HepG2 (cell line): ENCODE results near the gene AQP7. TPM values are rescaled to one million over a fixed set of nuclear protein-coding genes. Genes with fewer than 3 reads are reported as not detected.

Experiments
- FOXJ3 ChIP-seq: sonication (generic); formaldehyde crosslinking; IDR thresholded peaks from 2 replicates; pipeline ENCODE4 v1.4.0; 2020; ENCODE audit warnings: missing genetic modification reagents, mild to moderate bottlenecking, borderline replicate concordance
- HNRNPL ChIP-seq: fragments of 200-400 bp; formaldehyde crosslinking; IDR thresholded peaks from 2 replicates; pipeline ENCODE4 v1.6.1; 2017; ENCODE audit warnings: mild to moderate bottlenecking, low read depth, low read length
- MIER2 ChIP-seq: IDR thresholded peaks from 2 replicates; pipeline ENCODE4 v1.6.1; 2016; ENCODE audit warnings: missing biosample characterization, missing genetic modification reagents
- MXI1 ChIP-seq: IDR thresholded peaks from 3 replicates; pipeline ENCODE4 v1.6.1; 2012; ENCODE audit warnings: low read depth, low read length, inconsistent platforms, borderline replicate concordance
- NCOA5 ChIP-seq: sonication (generic); formaldehyde crosslinking; IDR thresholded peaks from 2 replicates; pipeline ENCODE4 v1.4.0; 2020; ENCODE audit warnings: missing genetic modification reagents
- PAWR ChIP-seq: sonication (generic); formaldehyde crosslinking; IDR thresholded peaks from 2 replicates; pipeline ENCODE4 v1.4.0; 2020; ENCODE audit warnings: missing genetic modification reagents, mild to moderate bottlenecking, borderline replicate concordance
- PHF21A ChIP-seq: sonication (generic); formaldehyde crosslinking; IDR thresholded peaks from 2 replicates; pipeline ENCODE4 v1.5.0; 2020; ENCODE audit warnings: mild to moderate bottlenecking, missing genetic modification reagents
- POGZ ChIP-seq: sonication (generic); formaldehyde crosslinking; IDR thresholded peaks from 2 replicates; pipeline ENCODE4 v1.4.0; 2020; ENCODE audit warnings: mild to moderate bottlenecking, missing genetic modification reagents
- REXO4 ChIP-seq: sonication (generic); formaldehyde crosslinking; IDR thresholded peaks from 2 replicates; pipeline ENCODE4 v1.8.0; 2022; ENCODE audit warnings: missing genetic modification reagents, mild to moderate bottlenecking, borderline replicate concordance
- SP1 ChIP-seq, 2 experiments: fragments of 450-650 bp in 1 of 2; sonication (generic) in 1 of 2; formaldehyde crosslinking in 1 of 2; IDR thresholded peaks; 2 replicates each; pipeline versions ENCODE4 v1.4.0 to v1.6.1; 2016 to 2020; ENCODE audit warnings: missing genetic modification reagents in 1 of 2
- ZBTB7B ChIP-seq: sonication (generic); formaldehyde crosslinking; IDR thresholded peaks from 2 replicates; pipeline ENCODE4 v1.4.0; 2020; ENCODE audit warnings: missing genetic modification reagents
- ZNF251 ChIP-seq: sonication (generic); formaldehyde crosslinking; IDR thresholded peaks from 2 replicates; pipeline ENCODE4 v1.9.0; 2021; ENCODE audit warnings: mild to moderate bottlenecking, missing genetic modification reagents
- ZNF296 ChIP-seq: sonication (generic); formaldehyde crosslinking; conservative IDR thresholded peaks from 2 replicates; pipeline ENCODE4 v1.5.0; 2020; ENCODE audit warnings: mild to moderate bottlenecking, missing genetic modification reagents
- ZNF772 ChIP-seq: sonication (generic); formaldehyde crosslinking; IDR thresholded peaks from 2 replicates; pipeline ENCODE4 v1.5.0; 2020; ENCODE audit warnings: mild to moderate bottlenecking, missing genetic modification reagents
- ZNF788 ChIP-seq: sonication (generic); formaldehyde crosslinking; IDR thresholded peaks from 2 replicates; pipeline ENCODE4 v1.5.0; 2020; ENCODE audit warnings: mild to moderate bottlenecking, missing genetic modification reagents, borderline replicate concordance
- polyA plus RNA-seq, 8 experiments: library from polyadenylated mRNA; depleted of rRNA in 3 of 8; stranded (reverse) in 7 of 8; unstranded in 1 of 8; fragments of >200 nt; fragmentation: Illumina TruSeq in 4 of 8; extraction: Trizol in 4 of 8; gene quantifications; 2 replicates each; pipeline versions ENCODE4 v1.2.1 to v1.2.3, GENCODE V29; 2011 to 2016; ENCODE audit warnings: low read depth in 4 of 8, missing spikeins in 1 of 8, mixed read lengths in 1 of 8; ENCODE audit not compliant: insufficient read depth in 1 of 8
- total RNA-seq, 5 experiments: library from RNA; depleted of rRNA; stranded (reverse); fragments of >200 nt; fragmentation: Illumina TruSeq; extraction: Trizol; gene quantifications; 2 replicates each; pipeline ENCODE4 v1.2.3, GENCODE V29; 2016; ENCODE audit warnings: low read depth in 1 of 5
- TF ChIP-seq, protein P1 (sequence below): sonication (generic); formaldehyde crosslinking; IDR thresholded peaks from 2 replicates; pipeline ENCODE4 v1.5.1; 2020; ENCODE audit warnings: mild to moderate bottlenecking, moderate library complexity, missing genetic modification reagents
- TF ChIP-seq, protein P2 (sequence below): sonication (generic); formaldehyde crosslinking; IDR thresholded peaks from 2 replicates; pipeline ENCODE4 v1.5.0; 2020; ENCODE audit warnings: missing genetic modification reagents, mild to moderate bottlenecking, borderline replicate concordance
- TF ChIP-seq, protein P3 (sequence below): sonication (generic); formaldehyde crosslinking; conservative IDR thresholded peaks from 2 replicates; pipeline ENCODE4 v1.8.0; 2022; ENCODE audit warnings: mild to moderate bottlenecking, moderate library complexity, missing genetic modification reagents
- TF ChIP-seq, protein P4 (sequence below): sonication (generic); formaldehyde crosslinking; IDR thresholded peaks from 2 replicates; pipeline ENCODE4 v1.8.1; 2023; ENCODE audit warnings: mild to moderate bottlenecking, moderate library complexity, missing genetic modification reagents
- TF ChIP-seq, protein P5 (sequence below): sonication (generic); formaldehyde crosslinking; conservative IDR thresholded peaks from 2 replicates; pipeline ENCODE4 v1.8.1; 2023; ENCODE audit warnings: missing genetic modification reagents
- TF ChIP-seq, protein P6 (sequence below): sonication (generic); formaldehyde crosslinking; IDR thresholded peaks from 2 replicates; pipeline ENCODE4 v1.8.0; 2022; ENCODE audit warnings: missing genetic modification reagents, mild to moderate bottlenecking, moderate library complexity, borderline replicate concordance

The AQP7 gene
- total and polyA plus RNA-seq, 2 of the 13 experiments (the other 11 are each of a cell fraction or from before 2014, with no cell fraction given): 1.9 to 2.1 TPM

DNA sequence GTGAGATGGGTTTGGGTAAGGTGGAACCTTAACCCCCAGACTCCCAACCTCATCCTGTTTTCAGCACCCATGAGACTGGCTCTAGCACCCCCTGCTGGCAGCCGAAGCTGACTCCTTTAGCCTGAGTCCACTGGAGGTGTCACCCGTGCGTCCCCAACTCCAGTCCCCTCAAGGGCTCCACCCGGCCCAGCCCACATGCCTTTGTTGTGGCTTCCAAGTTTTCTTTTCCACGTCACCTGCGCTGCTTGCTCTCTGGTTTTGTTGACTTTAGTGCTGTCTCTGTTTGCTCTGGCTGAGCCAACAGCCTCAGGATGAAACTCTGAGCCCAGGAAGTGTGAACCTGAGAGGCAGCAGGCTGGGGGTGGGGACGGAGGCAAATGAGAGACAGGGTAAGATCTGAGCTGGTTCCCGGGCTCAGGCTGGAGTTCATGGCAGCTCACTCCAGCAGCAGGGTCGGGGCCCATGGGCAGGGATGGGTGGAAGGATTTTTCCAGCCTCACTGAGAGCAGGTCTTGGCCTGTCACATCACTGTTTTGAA, 13.2 kb upstream of the AQP7 start (continued):
- TF ChIP-seq, protein P1, sequence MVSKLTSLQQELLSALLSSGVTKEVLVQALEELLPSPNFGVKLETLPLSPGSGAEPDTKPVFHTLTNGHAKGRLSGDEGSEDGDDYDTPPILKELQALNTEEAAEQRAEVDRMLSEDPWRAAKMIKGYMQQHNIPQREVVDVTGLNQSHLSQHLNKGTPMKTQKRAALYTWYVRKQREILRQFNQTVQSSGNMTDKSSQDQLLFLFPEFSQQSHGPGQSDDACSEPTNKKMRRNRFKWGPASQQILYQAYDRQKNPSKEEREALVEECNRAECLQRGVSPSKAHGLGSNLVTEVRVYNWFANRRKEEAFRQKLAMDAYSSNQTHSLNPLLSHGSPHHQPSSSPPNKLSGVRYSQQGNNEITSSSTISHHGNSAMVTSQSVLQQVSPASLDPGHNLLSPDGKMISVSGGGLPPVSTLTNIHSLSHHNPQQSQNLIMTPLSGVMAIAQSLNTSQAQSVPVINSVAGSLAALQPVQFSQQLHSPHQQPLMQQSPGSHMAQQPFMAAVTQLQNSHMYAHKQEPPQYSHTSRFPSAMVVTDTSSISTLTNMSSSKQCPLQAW (CRISPR knock-in tag): peak; percentile 99
- TF ChIP-seq SP1 (IDR thresholded peaks at IDR 0.05): no peak
- TF ChIP-seq SP1 (CRISPR knock-in tag; IDR thresholded peaks at IDR 0.05): peak; percentile 72
- TF ChIP-seq, protein P2, sequence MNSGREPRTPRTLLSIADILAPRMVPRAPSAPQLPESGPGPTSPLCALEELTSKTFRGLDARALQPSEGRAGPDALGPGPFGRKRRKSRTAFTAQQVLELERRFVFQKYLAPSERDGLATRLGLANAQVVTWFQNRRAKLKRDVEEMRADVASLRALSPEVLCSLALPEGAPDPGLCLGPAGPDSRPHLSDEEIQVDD (CRISPR knock-in tag): no peak
- peak; percentile 99 for TF ChIP-seq ZNF772
- TF ChIP-seq ZNF788 (CRISPR knock-in tag): peak; percentile 97; the same call in 1 of the 2 replicates
- peak; percentile 91 for TF ChIP-seq POGZ (CRISPR knock-in tag)
- TF ChIP-seq, protein P3, sequence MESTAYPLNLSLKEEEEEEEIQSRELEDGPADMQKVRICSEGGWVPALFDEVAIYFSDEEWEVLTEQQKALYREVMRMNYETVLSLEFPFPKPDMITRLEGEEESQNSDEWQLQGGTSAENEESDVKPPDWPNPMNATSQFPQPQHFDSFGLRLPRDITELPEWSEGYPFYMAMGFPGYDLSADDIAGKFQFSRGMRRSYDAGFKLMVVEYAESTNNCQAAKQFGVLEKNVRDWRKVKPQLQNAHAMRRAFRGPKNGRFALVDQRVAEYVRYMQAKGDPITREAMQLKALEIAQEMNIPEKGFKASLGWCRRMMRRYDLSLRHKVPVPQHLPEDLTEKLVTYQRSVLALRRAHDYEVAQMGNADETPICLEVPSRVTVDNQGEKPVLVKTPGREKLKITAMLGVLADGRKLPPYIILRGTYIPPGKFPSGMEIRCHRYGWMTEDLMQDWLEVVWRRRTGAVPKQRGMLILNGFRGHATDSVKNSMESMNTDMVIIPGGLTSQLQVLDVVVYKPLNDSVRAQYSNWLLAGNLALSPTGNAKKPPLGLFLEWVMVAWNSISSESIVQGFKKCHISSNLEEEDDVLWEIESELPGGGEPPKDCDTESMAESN (CRISPR knock-in tag): peak; percentile 96
- TF ChIP-seq HNRNPL: 0 out of 2 replicates have a peak, but pooled peaks have one; percentile 49
- no peak for TF ChIP-seq ZNF296
- TF ChIP-seq, protein P4, sequence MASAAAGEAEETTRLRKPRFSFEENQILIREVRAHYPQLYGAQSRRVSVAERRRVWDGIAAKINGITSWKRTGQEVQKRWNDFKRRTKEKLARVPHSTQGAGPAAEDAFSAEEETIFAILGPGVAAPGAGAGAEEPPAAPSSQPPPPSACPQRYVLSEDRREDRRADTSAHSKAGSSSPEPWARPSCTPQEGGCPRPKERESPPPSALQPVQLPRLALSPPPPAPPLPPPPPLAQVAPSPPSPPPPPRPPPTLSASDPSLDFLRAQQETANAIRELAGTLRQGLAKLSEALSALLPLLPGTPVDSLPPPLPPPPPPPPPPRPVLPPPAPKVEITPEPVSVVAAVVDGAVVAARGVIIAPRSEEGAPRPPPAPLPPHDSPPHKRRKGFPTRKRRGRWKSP (CRISPR knock-in tag): peak; percentile 94
- TF ChIP-seq, protein P5, sequence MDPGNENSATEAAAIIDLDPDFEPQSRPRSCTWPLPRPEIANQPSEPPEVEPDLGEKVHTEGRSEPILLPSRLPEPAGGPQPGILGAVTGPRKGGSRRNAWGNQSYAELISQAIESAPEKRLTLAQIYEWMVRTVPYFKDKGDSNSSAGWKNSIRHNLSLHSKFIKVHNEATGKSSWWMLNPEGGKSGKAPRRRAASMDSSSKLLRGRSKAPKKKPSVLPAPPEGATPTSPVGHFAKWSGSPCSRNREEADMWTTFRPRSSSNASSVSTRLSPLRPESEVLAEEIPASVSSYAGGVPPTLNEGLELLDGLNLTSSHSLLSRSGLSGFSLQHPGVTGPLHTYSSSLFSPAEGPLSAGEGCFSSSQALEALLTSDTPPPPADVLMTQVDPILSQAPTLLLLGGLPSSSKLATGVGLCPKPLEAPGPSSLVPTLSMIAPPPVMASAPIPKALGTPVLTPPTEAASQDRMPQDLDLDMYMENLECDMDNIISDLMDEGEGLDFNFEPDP (CRISPR knock-in tag): no peak
- TF ChIP-seq, protein P6, sequence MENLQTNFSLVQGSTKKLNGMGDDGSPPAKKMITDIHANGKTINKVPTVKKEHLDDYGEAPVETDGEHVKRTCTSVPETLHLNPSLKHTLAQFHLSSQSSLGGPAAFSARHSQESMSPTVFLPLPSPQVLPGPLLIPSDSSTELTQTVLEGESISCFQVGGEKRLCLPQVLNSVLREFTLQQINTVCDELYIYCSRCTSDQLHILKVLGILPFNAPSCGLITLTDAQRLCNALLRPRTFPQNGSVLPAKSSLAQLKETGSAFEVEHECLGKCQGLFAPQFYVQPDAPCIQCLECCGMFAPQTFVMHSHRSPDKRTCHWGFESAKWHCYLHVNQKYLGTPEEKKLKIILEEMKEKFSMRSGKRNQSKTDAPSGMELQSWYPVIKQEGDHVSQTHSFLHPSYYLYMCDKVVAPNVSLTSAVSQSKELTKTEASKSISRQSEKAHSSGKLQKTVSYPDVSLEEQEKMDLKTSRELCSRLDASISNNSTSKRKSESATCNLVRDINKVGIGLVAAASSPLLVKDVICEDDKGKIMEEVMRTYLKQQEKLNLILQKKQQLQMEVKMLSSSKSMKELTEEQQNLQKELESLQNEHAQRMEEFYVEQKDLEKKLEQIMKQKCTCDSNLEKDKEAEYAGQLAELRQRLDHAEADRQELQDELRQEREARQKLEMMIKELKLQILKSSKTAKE (CRISPR knock-in tag): peak; percentile 99
- TF ChIP-seq NCOA5 (CRISPR knock-in tag): no peak
- TF ChIP-seq ZBTB7B (CRISPR knock-in tag): peak; percentile 90; the same call in 1 of the 2 replicates
- TF ChIP-seq PHF21A (CRISPR knock-in tag): peak; percentile 98
- peak; percentile 85; the same call in 2 of the 3 replicates for TF ChIP-seq MXI1
- no peak; the same call in 1 of the 2 replicates for TF ChIP-seq REXO4
- TF ChIP-seq PAWR (CRISPR knock-in tag): no peak
- TF ChIP-seq FOXJ3: peak; percentile 97
- peak; percentile 85 for TF ChIP-seq MIER2 (CRISPR knock-in tag)
- TF ChIP-seq ZNF251 (CRISPR knock-in tag): no peak
